Kidney glomerular epithelial cell (primary cell): ENCODE results near the gene FABP7.
A peak's percentile ranks its signal among the peaks of the same experiment; 100 is the strongest.

Experiments used
- DNase-seq: peaks from one replicate; lab custom pipeline; 2025; lab: John Stamatoyannopoulos, UW

Gene FABP7

DNA sequence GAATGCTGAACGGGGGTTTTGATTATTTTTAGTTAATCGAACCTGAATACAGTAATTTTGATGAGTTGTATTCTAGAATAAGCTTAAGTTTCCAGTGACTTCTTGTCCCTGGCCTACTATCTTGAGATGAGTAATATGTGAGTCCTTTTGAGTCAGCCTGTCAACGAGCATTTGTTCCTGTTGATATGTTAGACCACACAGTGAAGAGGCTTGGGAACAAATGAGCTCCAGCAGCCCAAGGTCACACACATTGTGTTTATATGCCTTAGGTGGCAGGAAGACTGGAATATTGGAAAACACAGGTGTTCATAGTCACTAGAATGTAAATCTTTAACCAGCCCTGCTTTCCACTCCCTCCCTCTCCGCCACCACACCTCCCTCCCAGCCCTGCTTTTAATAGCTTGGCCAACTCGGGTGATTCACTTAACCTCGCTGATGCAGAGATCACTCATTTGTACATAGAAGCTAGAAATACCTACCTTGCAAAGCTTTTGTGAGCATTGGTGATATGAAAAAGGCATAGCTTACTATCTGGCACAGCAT is 18.7 kb downstream of the FABP7 start:
- peak; percentile 59 for DNase-seq

DNA sequence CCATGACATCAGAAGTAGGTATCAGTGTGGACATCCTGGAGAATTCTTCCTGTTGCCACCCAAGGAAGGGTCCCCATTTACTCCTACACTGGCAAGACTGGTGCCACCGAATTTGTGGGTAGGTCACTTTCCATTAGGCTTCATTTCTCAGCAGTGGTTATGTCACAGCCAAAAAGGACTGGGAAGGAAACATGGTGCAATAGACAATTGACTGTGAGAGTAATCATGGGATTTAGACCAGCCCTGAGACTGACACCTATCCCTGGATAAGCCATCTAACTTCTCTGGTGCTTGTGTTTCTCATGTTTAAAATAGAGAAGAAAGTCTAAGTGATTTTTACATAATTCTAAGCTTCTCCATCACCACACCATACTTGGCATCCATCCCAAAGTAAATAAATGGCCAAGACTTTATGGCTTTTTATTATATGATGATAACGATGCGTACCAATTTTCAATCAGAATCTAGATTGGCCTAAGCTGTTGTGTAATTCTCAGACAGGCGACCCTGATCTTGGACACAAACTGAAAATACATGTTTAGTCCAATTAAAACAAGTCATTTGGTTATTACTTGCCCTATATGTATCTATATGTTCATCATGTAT is 19.7 kb downstream of the FABP7 start:
- DNase-seq: no peak

DNA sequence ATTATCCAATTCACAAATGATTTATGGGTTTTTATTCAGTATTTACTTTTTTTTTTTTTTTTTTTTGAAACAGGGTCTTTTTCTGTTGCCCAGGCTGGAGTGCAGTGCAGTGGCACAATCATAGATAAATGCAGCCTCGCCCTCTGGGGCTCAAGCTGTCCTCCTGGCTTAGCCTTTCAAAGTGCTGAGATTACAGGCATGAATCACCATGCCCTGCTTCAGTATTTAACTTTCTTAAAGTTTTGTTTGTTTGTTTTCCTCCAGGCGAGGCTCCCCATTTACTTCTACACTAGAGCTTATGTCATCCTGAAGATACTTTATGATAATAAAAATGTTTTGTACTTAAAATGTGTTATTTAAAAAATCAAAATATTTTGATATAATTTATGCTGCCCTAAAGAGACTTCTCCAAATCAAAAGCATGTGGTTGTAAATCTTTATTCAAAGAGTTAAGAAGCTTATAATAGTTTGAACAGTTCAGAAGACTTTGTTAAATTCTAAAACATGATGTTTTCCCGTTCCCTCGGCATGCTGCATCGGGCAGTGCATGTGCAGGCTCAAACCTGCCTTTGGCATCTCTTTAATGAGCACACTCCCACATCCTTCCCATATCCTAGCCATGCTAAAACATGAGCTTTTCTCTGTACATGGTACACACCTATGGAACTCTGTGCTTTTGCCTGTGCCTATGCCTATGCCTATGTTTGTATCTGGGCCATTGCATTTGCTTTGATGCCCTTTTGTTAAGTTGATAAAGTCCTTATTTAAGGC is 20.6 kb downstream of the FABP7 start:
- no peak for DNase-seq

DNA sequence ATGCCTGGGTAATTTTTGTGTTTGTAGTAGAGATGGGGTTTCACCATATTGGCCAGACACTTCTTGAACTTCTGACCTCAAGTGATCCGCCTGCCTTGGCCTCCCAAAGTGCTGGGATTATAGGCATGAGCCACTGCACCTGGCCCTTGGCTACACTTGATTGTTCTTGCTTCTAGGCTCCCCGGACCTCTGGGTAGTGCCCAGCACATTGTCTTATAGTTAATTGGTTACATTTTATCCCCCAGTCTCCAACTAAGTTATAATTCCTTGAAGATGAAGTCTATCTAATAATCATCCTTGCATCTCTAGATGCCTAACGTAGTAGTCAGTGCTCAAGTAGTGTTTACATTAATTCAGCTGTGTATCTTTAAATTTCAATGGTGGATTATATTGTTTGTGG is 21.4 kb downstream of the FABP7 start:
- no peak for DNase-seq

DNA sequence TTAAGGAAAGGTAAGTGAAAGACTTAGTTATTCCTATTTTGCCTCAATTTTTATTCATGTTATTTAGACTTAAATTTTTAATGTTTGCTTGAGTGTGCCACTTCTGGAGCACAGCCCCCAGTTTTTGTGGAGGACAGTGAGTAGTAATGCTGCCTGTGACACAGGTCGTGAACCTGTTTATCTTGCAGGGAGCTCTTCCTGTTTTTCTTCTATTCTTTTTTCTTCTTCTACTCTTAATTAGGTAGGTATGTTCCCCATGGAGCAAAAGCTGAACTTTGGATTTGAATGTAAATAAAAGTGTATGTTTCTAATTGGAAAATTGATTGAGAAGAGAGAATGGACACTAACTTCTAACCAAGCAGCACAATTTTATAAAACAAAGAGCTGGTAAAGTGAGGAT is 21.9 kb downstream of the FABP7 start:
- no peak for DNase-seq

DNA sequence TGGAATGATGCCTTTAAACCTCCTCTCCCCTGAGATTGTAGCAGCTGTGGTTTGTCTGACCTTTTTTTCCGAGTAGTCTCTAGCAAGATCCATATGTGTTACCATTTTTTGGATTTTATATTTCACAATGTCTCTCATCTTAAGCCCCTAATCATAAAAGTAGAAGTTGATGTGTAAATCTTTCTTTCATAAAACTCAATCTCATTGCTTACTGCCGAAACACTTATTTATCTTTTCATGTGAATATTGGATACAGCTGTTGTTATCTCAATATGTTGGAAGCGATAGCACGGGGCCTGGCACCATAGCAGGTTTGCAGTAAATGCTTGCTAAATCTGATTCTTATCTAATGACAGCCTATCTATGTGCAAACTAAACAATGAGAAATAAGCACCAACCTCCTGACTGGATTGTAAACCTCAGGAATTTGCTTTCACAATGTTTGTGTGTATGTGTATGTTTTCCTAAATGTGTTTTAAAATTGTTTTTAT is 23.7 kb downstream of the FABP7 start:
- no peak for DNase-seq

DNA sequence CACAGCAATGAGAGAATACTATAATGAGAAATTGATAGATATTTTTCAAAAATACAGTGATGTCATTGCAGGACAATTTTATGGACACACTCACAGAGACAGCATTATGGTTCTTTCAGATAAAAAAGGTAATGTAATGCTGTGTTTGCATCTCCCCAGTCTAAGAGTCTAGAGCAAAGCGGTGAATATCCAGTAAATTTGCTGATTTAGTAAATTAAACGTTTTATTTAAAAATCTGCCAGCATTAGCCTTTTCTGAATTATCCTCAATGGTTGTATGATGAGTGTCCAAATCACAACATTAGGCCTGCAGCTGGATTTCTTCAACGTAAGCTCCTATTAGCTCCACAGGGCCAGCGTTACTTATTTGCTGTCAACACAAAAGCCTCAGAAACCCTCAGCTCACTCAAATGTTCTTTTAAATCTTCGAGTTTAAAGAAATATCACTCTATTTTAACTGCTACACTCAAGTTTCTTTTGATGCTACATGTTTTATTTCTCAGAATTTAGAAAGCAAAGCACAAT is 25.5 kb downstream of the FABP7 start:
- no peak for DNase-seq

DNA sequence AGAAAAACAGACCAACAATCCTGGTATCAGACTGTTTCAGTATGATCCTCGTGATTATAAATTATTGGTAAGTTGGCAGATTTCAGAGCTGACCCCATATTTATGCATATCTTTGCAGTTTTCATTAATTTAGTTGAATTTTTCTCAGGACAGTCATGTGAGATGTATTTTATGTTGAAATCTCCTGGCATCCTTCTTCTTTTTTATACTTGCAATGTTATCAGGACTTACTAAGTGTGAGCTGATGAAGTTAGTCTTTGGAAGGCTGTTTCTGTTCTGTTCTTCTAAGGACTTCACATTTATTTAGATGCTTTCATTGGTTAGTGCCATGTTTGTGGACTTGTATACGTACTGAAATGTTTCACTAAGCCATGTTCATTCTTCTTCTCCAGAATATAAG is 26.8 kb downstream of the FABP7 start:
- no peak for DNase-seq

DNA sequence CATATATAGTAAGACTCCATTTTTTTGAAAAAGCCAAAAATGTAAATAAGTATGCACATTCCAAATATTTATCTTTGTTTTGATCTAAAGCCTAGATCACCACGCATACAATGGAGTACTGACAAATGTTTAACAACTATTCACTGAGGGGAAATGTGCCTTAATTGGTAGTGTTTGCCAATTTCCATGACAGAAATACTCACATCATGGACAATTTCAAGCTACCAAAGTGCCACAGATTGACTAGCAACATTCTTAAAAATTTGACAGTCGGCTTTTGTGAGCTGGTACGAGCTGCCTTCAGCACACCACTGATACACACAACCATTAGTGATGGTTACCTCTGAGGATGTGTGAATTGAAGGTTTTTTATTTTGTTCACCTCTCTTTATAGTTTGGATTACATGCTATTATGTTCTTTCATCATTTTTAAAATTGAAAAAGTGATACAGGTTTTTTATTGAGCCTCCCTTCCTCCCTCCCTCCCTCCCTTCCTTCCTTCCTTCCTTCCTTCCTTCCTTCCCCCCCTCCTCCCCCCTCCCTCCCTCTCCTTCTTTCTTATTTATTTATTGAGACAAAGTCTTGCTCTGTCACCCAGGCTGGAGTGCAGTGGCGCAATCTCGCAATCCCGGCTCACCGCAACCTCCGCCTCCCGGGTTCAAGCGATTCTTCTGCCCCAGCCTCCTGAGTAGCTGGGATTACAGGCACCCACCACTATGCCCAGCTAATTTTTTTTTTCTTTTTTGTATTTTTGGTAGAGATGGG is 28.8 kb downstream of the FABP7 start:
- DNase-seq: no peak

DNA sequence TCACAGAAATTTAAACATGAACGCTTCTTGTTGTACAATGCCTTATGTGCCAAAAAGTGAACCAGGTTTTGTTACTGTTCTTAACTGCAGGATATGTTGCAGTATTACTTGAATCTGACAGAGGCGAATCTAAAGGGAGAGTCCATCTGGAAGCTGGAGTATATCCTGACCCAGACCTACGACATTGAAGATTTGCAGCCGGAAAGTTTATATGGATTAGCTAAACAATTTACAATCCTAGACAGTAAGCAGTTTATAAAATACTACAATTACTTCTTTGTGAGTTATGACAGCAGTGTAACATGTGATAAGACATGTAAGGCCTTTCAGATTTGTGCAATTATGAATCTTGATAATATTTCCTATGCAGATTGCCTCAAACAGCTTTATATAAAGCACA is 29.5 kb downstream of the FABP7 start:
- no peak for DNase-seq

DNA sequence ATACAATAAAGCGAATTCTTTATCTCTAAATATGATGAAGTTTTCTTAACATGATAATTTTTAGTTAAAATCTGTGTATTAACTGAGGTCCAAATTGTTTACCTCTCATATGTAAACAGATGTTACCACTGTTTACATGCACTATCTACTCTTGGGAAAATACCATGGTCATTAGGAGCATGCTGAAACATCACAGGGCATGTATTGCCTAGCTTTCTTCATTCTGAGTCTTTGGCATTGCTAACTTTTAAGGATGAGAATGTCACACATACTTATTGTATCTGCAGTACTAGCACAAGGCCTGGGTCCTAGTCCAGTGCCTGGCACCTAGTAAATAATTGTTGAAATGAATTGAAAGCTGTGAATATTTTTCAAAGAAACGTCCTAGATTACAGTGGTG is 30.2 kb downstream of the FABP7 start:
- DNase-seq: no peak

DNA sequence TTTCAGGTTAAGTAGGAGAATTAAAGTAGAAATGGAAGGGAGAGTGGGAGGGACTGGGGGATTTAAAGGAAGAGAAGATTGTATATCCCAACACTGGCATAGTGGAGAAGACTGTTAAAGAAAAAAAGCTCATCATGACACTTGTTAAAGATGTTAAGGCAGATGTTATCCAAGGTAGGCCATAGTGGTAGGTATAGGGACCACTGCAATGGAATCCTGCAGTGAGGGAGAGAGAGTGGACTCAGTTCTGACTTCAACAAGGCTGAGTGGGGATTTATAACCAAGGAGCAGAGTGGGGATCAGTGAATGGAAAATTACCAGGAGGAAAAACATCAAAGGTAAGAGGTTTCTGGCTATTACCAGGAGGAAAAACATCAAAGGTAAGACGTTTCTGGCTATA is 30.7 kb downstream of the FABP7 start:
- DNase-seq: no peak

DNA sequence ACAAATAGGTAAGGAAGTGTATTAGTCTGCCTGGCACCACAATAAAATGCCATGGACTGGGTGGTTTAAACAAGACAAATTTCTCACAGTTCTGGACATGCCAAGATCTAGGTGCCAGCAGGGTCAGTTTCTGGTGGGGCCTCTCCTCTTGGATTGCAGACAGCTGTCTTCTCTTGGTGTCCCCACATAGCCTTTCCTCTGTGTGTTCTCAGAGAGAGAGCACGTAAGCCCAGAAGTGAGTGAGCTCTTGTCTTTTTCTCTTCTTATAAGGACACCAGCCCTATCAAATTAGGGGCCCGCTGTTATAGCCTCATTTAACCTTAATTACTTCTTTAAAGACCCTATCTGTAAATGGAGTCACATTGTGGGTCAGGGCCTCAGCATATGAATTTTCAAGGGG is 37.8 kb downstream of the FABP7 start:
- no peak for DNase-seq

DNA sequence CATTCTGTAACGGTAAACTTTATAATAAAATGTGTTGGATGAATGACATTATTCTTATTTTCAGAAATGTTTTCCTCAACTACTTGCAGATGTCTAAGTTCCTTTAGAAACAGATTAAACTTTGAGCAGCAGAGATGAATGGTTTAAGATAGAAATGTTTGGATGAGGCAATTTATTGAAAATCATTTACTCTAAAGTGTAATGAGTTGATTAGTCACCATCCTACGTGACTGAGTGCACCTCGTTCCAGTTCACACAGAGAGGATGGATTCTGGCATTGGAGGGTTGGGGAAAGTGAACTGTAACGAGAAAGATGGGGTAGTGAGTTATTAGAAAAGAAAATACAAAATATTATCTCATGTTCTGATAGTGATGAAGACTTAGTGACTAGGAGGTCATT is 38.2 kb downstream of the FABP7 start:
- DNase-seq: peak; percentile 53

DNA sequence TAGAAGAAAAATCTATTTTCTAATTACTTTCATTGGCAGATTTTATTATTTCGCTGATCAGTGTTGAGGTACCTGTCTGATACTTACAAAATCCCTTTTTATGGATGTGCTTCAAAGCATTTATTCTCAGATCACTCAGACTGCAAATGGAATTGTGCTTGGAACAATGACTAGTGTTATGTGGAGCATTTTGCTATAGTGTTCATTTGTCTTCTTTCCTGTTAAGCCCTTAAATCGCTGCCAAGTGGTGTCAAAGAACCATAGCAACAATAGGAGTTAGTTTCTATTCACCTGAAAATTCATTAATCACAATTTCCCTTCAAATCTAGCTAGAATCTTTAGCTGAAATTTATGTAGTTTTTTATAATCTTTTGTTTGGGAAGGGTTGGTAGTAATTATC is 39.4 kb downstream of the FABP7 start:
- no peak for DNase-seq

DNA sequence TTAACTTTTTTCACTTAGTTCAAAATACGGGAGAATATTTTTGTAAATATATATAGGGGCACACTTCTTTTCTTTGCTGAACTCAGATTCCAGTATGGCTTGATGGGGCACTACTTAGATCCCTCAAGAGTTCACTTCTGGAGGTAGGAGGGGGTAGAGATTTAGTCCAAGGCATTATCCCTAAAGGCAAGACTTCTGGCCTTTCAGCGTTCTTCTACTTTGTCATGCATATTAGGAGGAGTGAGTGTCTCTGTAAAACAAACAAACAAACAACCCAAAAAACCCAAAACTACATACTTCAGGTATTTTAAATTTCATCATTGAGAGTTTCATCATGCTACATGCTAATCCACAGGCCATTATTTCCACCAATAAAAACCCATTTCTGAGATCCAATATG is 41.6 kb downstream of the FABP7 start:
- no peak for DNase-seq

DNA sequence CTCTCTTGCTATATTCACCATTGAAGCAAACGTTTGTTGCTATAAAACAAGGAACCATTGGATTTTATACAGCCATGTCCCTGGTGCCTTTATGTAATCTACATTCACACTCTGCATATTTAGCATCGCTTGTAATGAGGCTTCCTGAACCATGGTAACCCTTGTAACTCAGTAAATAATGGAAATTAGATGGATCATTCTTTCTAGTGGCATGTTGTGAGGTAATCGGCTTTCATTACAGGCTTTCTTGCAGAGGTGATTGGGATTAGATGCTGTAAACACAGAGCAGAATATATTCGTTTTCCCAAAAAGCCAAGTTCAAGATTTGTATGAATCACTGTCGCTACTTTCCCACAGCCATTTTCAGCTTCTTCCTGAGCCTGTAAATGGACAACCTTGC is 45.6 kb downstream of the FABP7 start:
- no peak for DNase-seq

DNA sequence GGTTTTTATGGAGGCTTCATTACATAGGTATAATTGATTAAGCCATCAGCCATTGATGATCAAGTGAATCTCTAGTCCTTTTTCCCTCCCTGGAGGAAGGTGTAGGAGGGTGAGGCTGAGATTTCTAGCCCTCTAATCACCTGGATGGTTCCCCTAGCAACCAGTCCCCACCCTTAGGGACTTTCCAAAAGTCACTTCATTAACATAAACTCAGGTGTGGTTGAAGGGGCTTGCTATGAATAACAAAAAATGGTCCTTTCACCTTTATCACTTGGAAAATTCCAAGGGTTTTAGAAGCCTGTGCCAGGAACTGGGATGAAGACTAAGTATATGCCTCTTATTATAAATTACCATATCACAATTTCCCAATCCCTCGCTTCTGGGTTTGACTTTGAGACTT is 49.9 kb downstream of the FABP7 start:
- DNase-seq: no peak

DNA sequence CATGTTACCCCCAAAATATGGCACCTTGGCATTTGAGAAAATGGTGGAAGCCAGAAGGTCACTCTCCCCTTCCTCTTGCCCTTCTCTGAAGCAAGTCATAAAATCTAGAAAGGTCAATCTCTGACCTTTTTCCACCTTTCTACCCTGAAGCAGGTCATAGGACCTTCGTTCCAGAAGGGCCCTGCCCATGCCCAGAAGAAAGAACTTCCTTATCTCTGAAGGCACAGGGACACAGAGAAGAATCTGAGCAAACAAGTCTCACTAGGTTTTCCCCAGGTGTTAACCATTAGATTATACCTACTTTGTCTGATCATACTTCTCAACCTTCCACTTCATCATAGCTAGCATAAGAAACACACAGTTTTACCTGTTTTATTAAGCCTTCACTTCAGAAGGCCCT is 52.0 kb downstream of the FABP7 start:
- no peak for DNase-seq

DNA sequence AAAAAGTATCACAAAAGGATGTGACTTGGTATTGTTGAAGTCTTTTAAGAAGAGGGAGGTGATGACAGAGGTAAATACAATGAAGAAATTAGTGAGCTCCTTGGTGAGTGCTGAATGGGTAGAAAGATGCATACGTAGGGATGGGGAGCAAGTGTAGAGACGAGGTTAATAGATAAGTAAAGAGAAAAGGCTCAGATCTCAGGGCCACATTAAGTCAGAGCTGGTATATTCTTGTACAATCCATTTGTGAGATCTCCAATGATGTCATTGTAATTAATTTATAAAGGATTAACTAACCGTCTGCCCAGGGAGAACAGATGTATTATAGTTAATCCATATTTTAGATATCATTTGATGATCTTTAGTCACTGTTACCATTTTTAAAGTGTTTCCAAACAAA is 52.9 kb downstream of the FABP7 start:
- DNase-seq: no peak

DNA sequence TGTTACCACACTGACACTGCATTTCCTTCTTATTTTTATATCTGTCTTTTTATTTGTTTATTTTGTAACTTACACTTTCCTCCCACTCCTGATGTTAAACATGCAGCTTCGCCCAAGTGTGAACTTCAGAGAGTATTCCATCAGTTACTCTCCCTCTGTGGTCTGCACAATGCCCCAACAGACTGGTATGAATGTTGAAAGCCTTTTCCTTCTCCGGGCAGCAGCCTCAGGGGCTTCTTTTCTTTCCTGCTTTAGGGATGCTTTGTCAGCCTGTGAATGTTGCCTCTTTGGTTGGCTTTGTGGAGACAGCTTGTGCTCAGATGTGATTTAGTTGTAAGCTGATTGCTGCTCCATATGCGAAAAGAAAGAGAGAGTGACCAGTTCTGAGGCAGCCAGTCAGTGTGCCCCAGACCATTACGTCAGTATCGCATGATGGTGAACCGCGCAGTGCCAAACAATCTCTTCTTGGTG is 53.5 kb downstream of the FABP7 start:
- DNase-seq: peak; percentile 5
